ENCODE results near the gene SDC4. TPM values are rescaled to one million over a fixed set of nuclear protein-coding genes. Genes with fewer than 3 reads are reported as not detected.
"Not testable (repeated sequence)": the region's sequence is repeated elsewhere in the genome, so short reads cannot be mapped to it uniquely, and the experiment has no call there.

Gene SDC4
- total RNA-seq, 1 donor from 2014 or later: 37.7 TPM

DNA sequence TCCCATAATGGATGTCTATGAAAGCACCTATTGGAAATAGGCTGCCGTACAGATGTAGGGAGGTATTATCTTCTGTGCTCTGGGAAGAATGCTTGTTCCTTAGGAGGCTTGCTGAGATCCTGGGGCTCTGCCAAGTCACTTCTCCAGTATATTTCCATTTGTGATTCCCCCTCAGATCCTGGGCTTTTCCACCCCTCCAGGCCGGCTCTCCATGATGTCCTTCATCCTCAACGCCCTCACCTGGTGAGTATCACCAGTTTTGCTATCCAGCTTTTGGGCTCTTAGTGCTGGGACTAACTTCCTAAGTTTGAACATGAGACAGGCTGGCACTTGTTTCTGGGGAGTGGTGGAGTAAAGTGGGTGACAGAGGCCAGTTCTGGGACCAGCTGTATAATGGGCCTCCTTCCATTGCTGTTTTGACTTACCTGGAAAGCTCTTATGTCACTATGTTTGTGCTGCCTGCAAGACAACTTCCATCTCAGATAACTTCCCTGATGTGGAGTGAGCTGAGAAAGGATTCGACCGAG lies 17.3 kb upstream of the SDC4 start:
- DNase-seq (ENCODE audit: low read depth in 2 of 2): no peak

GRCh38 chr20:45363611-45364492 lies 15.6 kb upstream of the SDC4 start:
- peak in 1 of 2 donors; percentile 19 for DNase-seq (ENCODE audit: low read depth in 2 of 2)

DNA sequence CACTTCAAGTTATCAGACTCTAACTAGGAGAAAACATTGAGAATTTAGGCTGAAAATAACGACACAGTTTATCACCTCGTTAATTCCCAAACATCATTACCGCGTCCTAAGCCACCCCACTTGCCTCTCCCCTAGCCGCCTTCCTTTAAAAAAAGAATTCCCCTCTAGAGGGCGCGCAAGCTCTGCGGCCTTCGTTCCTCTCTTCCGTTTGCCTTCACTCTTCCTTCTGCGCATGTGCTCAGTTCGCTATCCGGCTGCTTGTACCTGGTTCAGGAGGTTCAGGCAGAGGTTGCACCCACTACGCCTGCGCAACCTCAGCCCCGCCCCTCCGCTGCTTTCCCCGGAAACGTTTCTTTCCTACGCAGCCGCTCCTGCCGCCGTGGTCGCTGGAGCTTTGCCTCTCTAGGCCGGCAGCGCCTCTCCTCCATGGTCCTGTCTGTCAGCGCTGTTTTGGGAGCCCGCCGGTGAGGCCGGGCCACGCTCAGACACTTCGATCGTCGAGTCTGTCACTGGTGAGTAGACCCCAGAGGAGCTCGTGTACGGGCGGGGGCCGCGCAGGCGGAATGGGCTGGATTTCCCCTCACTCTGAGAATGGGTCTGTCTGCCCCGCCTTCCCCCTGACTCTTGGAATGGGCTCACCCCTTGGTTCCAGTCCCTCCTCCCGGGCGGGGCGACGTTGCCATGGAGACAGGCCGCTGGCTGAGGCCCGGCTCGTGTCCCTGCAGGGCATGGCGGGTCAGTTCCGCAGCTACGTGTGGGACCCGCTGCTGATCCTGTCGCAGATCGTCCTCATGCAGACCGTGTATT lies 14.8 kb upstream of the SDC4 start, which contains the start of gene SYS1:
SYS1 (plus strand) TSS at position 353 of the 807 bp plus-strand sequence; CDS start at position 729, 376 bp downstream.
- peak; percentile 97 to 99 for DNase-seq (ENCODE audit: low read depth in 2 of 2)

GRCh38 chr20:45361793-45362192 lies 13.6 kb upstream of the SDC4 start:
- no peak for DNase-seq (ENCODE audit: low read depth in 2 of 2)

DNA sequence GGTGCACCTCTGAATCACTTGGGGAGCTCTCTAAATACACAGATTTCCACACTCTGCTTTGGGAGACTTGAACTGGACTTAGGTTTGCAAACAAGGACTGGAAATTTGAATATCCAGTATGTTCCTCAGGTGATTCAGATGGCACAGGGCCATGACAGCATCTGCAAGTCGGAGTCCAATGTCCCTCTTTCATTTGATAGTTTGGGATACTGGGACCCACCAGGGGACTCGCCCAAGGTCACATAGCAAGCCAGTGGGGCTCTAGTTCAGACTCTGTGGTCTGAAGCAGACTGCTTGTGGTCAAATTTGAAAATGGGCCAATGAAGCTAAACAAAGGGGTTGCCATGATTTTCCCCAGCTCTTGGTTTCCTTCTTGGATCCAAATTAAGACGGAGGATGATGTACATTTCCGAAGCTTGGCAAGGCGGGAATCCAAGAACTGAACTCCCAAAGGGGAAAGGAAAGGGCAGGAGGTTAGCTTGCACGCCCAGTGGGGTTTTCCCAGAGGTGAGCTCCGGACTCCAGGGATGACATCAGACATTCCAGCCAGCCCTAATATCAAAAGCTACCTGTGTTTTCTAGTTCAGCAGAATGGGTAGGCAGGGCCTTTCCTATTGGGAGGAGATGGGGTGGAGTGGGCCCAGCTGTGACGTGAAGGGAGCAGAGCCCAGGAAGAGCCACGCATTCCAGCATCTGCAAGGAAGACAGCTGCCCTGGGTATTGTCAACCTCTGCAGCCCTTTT lies 11.4 kb upstream of the SDC4 start:
- peak in 1 of 2 donors; percentile 79 for DNase-seq (ENCODE audit: low read depth in 2 of 2)

DNA sequence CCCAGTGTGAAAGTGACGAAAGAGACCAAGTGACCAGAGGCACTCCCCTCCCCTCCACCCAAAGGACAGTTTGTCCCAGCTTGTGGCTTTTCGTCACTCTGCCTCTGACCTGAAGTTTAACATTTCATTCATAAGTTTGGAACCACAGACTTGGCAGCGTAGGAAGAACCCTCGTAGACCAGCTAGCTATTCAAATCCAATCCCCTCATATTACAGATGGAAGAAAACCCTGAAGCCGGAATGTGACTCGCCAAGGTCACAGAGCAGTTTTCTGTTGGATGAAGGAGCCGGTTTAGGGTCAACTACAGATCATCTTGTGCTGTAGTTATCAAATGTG lies 10.8 kb upstream of the SDC4 start:
- peak in 1 of 2 donors; percentile 48 for DNase-seq (ENCODE audit: low read depth in 2 of 2)

GRCh38 chr20:45358282-45359068 lies 10.3 kb upstream of the SDC4 start:
- DNase-seq (ENCODE audit: low read depth in 2 of 2): peak; percentile 76 to 90

- peak in 1 of 2 donors; percentile 34 for DNase-seq (ENCODE audit: low read depth in 2 of 2)
Observed at GRCh38 chr20:45355209-45356084, 7.2 kb upstream of the SDC4 start.

DNA sequence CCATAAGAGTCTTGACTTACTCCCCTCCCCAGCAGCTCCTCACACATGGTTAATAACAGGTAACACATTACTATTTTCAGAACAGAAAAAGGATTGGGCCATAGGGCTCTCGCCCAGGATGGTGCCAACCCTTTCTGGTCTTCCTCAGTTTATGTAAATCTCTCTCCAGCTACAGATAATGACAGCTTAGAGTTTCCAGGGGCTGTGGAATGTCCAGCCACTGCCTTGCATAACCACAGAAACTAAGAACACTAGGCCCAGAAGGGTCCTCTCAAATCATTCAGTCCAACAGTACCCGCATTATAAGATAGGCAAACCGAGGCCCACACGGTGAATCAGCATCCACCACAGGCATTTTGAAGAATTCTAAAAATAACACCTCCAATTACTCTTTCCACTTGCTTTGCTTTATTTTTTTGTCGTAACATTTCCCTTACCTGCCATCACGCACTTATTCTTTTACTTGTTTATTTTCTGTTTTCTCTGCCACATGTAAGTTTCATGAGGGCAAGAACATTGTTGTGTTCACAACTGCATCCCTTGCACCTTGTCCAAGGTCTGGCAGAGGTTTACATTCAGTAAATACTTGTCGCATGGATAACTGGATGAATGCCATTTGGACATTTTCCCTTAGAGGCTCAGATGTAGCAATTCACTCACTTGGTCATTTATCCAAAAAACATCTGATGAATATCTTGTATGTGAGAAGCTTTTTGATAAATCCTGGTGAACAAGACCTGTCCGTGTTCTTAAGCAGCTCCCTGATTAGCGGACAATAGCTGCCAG lies 6.4 kb upstream of the SDC4 start:
- DNase-seq (ENCODE audit: low read depth in 2 of 2): no peak

DNA sequence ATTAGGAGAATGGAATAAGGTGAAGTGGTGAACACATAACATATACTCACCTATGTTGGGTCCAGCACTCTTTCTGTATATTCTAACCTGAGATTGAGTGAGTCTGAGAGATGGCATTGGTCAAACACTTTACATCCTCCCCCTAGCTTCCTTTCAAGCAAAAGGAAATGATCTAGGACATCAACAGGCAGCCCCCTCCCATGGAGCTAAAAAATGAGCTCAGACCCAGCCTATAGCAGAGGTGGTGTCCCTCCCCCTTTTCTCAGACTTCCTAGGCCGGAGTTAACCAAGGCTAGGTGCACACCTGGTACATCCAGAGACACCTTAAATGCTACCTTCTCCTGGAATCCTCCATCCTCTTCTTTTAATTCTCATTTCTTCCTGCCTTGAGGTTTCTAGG lies 5.5 kb upstream of the SDC4 start:
- no peak for DNase-seq (ENCODE audit: low read depth in 2 of 2)

DNA sequence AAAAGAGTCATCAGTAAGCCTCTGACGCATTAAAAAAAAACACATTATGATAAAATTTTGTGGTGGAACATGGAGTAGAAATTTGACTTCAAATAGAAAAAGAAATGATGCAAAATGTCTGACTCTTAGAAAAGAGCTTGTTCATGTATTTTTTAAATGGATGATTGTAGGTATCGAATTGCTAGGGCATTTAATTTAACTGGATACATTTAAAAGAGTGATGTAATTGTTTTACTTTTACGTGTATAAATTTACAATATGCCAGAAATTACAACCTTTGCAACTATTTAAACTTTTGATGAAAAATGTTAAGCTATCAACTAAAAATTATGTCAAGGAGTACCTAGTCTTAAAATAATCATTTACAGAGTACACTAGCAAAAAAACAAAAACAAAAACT lies 4.5 kb upstream of the SDC4 start:
- DNase-seq (ENCODE audit: low read depth in 2 of 2): no peak

GRCh38 chr20:45350795-45351194 lies 2.6 kb upstream of the SDC4 start:
- DNase-seq (ENCODE audit: low read depth in 2 of 2): not testable (repeated sequence)

DNA sequence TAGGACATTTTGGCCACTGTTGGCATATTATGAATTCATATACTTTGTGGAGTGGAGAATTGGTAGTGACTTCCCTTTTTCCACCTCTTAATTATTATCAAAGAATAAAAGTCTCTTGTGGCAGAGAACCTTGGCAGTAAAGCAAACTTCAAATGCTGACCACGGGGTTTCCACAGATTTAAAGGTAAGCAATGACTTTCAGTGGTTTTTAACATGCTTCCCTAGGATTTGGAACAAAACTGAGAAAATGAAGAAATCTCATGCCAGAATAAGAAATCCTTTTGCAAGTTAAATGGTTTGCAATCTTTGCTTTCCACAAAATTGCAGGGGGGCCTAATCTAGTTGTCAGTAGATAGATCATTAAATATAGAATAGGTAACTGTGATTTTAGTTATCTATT lies 2.0 kb upstream of the SDC4 start:
- DNase-seq (ENCODE audit: low read depth in 2 of 2): no peak

- DNase-seq (ENCODE audit: low read depth in 2 of 2): no peak
Observed at GRCh38 chr20:45347297-45347935, 808 bp downstream of the SDC4 start.

GRCh38 chr20:45346851-45347250 lies 1.4 kb downstream of the SDC4 start:
- DNase-seq (ENCODE audit: low read depth in 2 of 2): no peak

DNA sequence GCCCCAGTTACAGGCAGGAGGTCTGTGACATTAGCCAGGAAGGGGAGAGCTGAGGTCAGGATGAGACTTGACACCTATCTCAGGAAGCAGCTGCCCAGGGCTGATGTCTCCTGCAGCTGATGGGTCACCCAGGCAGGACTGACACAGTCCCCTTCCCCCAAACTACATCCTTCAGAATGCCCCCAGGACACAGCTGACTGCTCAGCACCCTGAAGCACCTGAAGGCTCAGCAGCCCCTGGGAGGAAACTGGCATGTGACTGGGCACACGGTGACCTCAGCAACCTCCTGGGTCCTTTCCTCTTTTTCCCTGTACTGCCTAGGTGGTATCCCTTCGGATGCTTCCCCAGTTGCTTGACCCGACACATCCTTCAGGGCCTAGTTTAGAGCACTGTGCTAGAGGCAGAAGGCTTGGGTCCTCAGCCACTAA lies 1.9 kb downstream of the SDC4 start:
- DNase-seq (ENCODE audit: low read depth in 2 of 2): peak in 1 of 2 donors; percentile 55

DNA sequence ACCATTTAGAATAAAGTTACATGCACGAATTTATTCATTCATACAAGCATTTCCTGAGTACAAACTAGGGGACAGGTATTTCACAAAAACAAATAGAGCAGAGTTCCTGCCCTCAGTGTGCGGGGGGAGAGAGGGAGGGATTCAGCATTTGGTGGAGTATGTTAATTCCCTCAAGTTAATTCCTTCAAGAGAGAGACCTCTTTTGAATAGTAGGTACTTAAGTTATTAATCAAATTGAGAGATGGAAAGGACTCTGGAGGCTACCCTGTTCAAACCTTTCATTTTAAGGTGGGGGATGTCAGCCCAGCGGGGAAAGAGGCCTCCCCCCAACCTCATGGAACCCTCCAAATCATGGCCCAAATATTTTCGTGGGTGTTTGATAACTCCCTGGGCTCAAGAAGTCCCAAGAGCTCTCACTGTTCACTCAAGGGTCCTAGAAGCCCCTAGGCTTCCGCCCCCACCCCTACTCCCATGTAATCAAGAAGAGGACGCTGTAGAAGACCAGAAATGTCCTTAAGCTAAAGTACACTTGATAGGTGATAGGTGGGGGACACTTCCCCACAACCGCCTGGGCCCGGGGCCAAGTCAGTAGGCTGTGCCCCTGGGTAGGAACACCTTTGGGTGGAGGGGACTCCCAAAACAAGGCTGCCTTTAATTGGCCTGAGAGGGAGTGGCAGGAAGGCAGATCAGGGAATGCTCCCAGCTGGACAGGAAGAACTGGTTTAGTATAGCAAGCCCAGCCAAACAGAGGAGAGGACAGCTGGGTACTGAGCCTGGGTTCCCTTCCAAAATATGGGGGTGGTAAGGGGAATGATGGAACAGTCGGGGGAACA lies 2.9 kb downstream of the SDC4 start:
- no peak for DNase-seq (ENCODE audit: low read depth in 2 of 2)

Data from dermis microvascular lymphatic vessel endothelial cell (primary cell).